Measurements from ENCODE around the gene MLH1.

The MLH1 gene

GRCh38 chr3:37082317-37082716, 89.0 kb downstream of the MLH1 start:
- H3K27ac ChIP-seq (ENCODE audit: low read depth, low read length, poor library complexity, severe bottlenecking) = no peak overlapping the region
- TF ChIP-seq CTCF (IDR thresholded peaks at IDR 0.05; ENCODE audit: low read length) (no peak), EZH2 (IDR thresholded peaks at IDR 0.05; ENCODE audit: borderline replicate concordance, low read length) (no peak)
- no peak overlapping the region for H3K9ac ChIP-seq (ENCODE audit: low read length)
- H3F3A ChIP-seq (ENCODE audit: insufficient read depth, low read length) = no peaks in the 10 kb centered on the region
- H4K20me1 ChIP-seq (ENCODE audit: insufficient read depth, low read length) = no peaks in the 10 kb centered on the region
- H2AFZ ChIP-seq (ENCODE audit: low read length) = no peak overlapping the region
- H3K4me1 ChIP-seq (ENCODE audit: insufficient read depth, low read length, severe bottlenecking) = no peaks in the 10 kb centered on the region
- no peak overlapping the region for H3K4me2 ChIP-seq (ENCODE audit: low read length)
- no peaks in the 10 kb centered on the region for H3K79me2 ChIP-seq (ENCODE audit: insufficient read depth, low read length)
- peaks cover 38% of the 10 kb centered on the region for H3K36me3 ChIP-seq (ENCODE audit: insufficient read depth, low read length)
- H3K9me2 ChIP-seq (ENCODE audit: low read depth, low read length) = no peaks in the 10 kb centered on the region
- no peaks in the 10 kb centered on the region for H3K9me3 ChIP-seq (ENCODE audit: low read length)
- H3K4me3 ChIP-seq (ENCODE audit: low read depth, low read length, poor library complexity, severe bottlenecking) = no peak overlapping the region
- no peaks in the 10 kb centered on the region for H3K27me3 ChIP-seq (ENCODE audit: insufficient read depth, low read length)

GRCh38 chr3:37086918-37087317, 93.6 kb downstream of the MLH1 start:
- H3K4me2 ChIP-seq (ENCODE audit: low read length) = no peak overlapping the region
- H2AFZ ChIP-seq (ENCODE audit: low read length) = no peak overlapping the region
- no peak overlapping the region for H3K27ac ChIP-seq (ENCODE audit: low read depth, low read length, poor library complexity, severe bottlenecking)
- no peaks in the 10 kb centered on the region for H3F3A ChIP-seq (ENCODE audit: insufficient read depth, low read length)
- H3K9me3 ChIP-seq (ENCODE audit: low read length) = no peaks in the 10 kb centered on the region
- H3K9ac ChIP-seq (ENCODE audit: low read length) = no peak overlapping the region
- no peaks in the 10 kb centered on the region for H3K79me2 ChIP-seq (ENCODE audit: insufficient read depth, low read length)
- H3K27me3 ChIP-seq (ENCODE audit: insufficient read depth, low read length) = no peaks in the 10 kb centered on the region
- TF ChIP-seq EZH2 (IDR thresholded peaks at IDR 0.05; ENCODE audit: borderline replicate concordance, low read length) = no peak
- no peaks in the 10 kb centered on the region for H3K4me1 ChIP-seq (ENCODE audit: insufficient read depth, low read length, severe bottlenecking)
- peaks cover 14% of the 10 kb centered on the region; the same call in 1 of the 2 replicates for H3K36me3 ChIP-seq (ENCODE audit: insufficient read depth, low read length)
- no peak overlapping the region for H3K4me3 ChIP-seq (ENCODE audit: low read depth, low read length, poor library complexity, severe bottlenecking)
- H4K20me1 ChIP-seq (ENCODE audit: insufficient read depth, low read length) = no peaks in the 10 kb centered on the region
- no peaks in the 10 kb centered on the region for H3K9me2 ChIP-seq (ENCODE audit: low read depth, low read length)

GRCh38 chr3:37087870-37088269, 94.6 kb downstream of the MLH1 start:
- Histone ChIP-seq H3K79me2 (ENCODE audit: insufficient read depth, low read length) (no peaks in the 10 kb centered on the region), H4K20me1 (ENCODE audit: insufficient read depth, low read length) (no peaks in the 10 kb centered on the region), H3K9me3 (ENCODE audit: low read length) (no peaks in the 10 kb centered on the region), H3K36me3 (ENCODE audit: insufficient read depth, low read length) (peaks cover 5% of the 10 kb centered on the region; the same call in 1 of the 2 replicates), H3K4me2 (ENCODE audit: low read length) (no peak overlapping the region), H3K4me3 (ENCODE audit: low read depth, low read length, poor library complexity, severe bottlenecking) (no peak overlapping the region), H3K9ac (ENCODE audit: low read length) (no peak overlapping the region), H3F3A (ENCODE audit: insufficient read depth, low read length) (no peaks in the 10 kb centered on the region), H3K27ac (ENCODE audit: low read depth, low read length, poor library complexity, severe bottlenecking) (no peak overlapping the region), H3K4me1 (ENCODE audit: insufficient read depth, low read length, severe bottlenecking) (no peaks in the 10 kb centered on the region), H3K9me2 (ENCODE audit: low read depth, low read length) (no peaks in the 10 kb centered on the region), H2AFZ (ENCODE audit: low read length) (no peak overlapping the region), H3K27me3 (ENCODE audit: insufficient read depth, low read length) (no peaks in the 10 kb centered on the region)
- TF ChIP-seq EZH2 (IDR thresholded peaks at IDR 0.05; ENCODE audit: borderline replicate concordance, low read length) = no peak
- TF ChIP-seq CTCF (IDR thresholded peaks at IDR 0.05; ENCODE audit: low read length) = no peak

- Histone ChIP-seq H3K36me3 (ENCODE audit: insufficient read depth, low read length) (no peaks in the 10 kb centered on the region), H2AFZ (ENCODE audit: low read length) (no peak overlapping the region), H3K79me2 (ENCODE audit: insufficient read depth, low read length) (no peaks in the 10 kb centered on the region), H3K9ac (ENCODE audit: low read length) (no peak overlapping the region), H3K9me3 (ENCODE audit: low read length) (no peaks in the 10 kb centered on the region), H3K4me3 (ENCODE audit: low read depth, low read length, poor library complexity, severe bottlenecking) (no peak overlapping the region), H3K4me1 (ENCODE audit: insufficient read depth, low read length, severe bottlenecking) (no peaks in the 10 kb centered on the region), H3K27me3 (ENCODE audit: insufficient read depth, low read length) (no peaks in the 10 kb centered on the region), H3F3A (ENCODE audit: insufficient read depth, low read length) (no peaks in the 10 kb centered on the region), H3K9me2 (ENCODE audit: low read depth, low read length) (no peaks in the 10 kb centered on the region), H4K20me1 (ENCODE audit: insufficient read depth, low read length) (no peaks in the 10 kb centered on the region), H3K4me2 (ENCODE audit: low read length) (no peak overlapping the region), H3K27ac (ENCODE audit: low read depth, low read length, poor library complexity, severe bottlenecking) (no peak overlapping the region)
- TF ChIP-seq EZH2 (IDR thresholded peaks at IDR 0.05; ENCODE audit: borderline replicate concordance, low read length) (no peak), CTCF (IDR thresholded peaks at IDR 0.05; ENCODE audit: low read length) (no peak)
Observed at GRCh38 chr3:37092484-37092883, 99.2 kb downstream of the MLH1 start.
